Tibial nerve (tissue), 4 donors: ENCODE results near the gene UBE2E2. TPM values are rescaled to one million over a fixed set of nuclear protein-coding genes. Genes with fewer than 3 reads are reported as not detected.

ENCODE experiments used
- DNase-seq, 2 donors: peaks; one replicate each; pipeline ENCODE4 v3.0.0-alpha.2; 2019; ENCODE audit warnings: low spot score in 2 of 2
- H3K27ac ChIP-seq, 4 donors: fragments of 200-600 bp; sonication (generic) in 3 of 4; one replicate each; pipeline ENCODE4 v1.5.1; 2017 to 2019; ENCODE audit warnings: mild to moderate bottlenecking in 1 of 4
- H3K27me3 ChIP-seq, 2 donors: fragments of 200-600 bp; sonication (generic) in 1 of 2; one replicate each; pipeline versions ENCODE4 v1.5.1 to v1.6.0; 2017 to 2019
- H3K36me3 ChIP-seq, 3 donors: fragments of 200-600 bp; sonication (generic); one replicate each; pipeline ENCODE4 v1.5.1; 2018 to 2019
- H3K4me1 ChIP-seq, 4 donors: fragments of 200-600 bp; sonication (generic) in 3 of 4; one replicate each; pipeline ENCODE4 v1.5.1; 2017 to 2019
- H3K4me3 ChIP-seq, 4 donors: fragments of 200-600 bp; sonication (generic) in 3 of 4; one replicate each; pipeline ENCODE4 v1.5.1; 2017 to 2019; ENCODE audit warnings: mild to moderate bottlenecking in 1 of 4, moderate library complexity in 1 of 4
- H3K9me3 ChIP-seq, 4 donors: fragments of 200-600 bp; sonication (generic) in 3 of 4; one replicate each; pipeline ENCODE4 v1.5.1; 2017 to 2019
- EP300 ChIP-seq, 2 donors: sonication (generic); formaldehyde crosslinking; IDR thresholded peaks; one replicate each; pipeline ENCODE4 v1.6.1; 2017; ENCODE audit warnings: antibody characterized with exemption in 2 of 2, mild to moderate bottlenecking in 1 of 2
- POLR2A ChIP-seq, 2 donors: fragments of 450-650 bp; IDR thresholded peaks; one replicate each; pipeline ENCODE4 v1.6.1; 2017; ENCODE audit warnings: antibody characterized with exemption in 2 of 2, mild to moderate bottlenecking in 2 of 2, moderate library complexity in 2 of 2
- WGBS, 2 donors: methylation state at CpG; one replicate each; pipeline ENCODE4 v1.1.5; 2018; 5-methylcytosine and 5-hydroxymethylcytosine counted together
- total RNA-seq, 4 donors: library from RNA; depleted of rRNA; stranded (reverse); fragments of >200 nt; gene quantifications; one replicate each; pipeline ENCODE4 v1.1.0, GENCODE V29; 2016
- TF ChIP-seq, protein P1 (sequence below), 5 experiments: fragments of 200-600 bp in 3 of 5; fragments of 450-650 bp in 2 of 5; sonication (generic) in 3 of 5; IDR thresholded peaks; one replicate each; pipeline ENCODE4 v1.5.1; 2016 to 2019; ENCODE audit warnings: antibody characterized with exemption in 5 of 5, mild to moderate bottlenecking in 3 of 5, moderate library complexity in 2 of 5

UBE2E2 gene
- total RNA-seq, 4 donors from 2014 or later, result 67.1 to 222 (median 130) TPM

GRCh38 chr3:23595851-23596250 lies 392.7 kb downstream of the UBE2E2 start:
- TF ChIP-seq EP300 (IDR thresholded peaks at IDR 0.05) (no peak), POLR2A (IDR thresholded peaks at IDR 0.05) (no peak)
- TF ChIP-seq, protein P1, sequence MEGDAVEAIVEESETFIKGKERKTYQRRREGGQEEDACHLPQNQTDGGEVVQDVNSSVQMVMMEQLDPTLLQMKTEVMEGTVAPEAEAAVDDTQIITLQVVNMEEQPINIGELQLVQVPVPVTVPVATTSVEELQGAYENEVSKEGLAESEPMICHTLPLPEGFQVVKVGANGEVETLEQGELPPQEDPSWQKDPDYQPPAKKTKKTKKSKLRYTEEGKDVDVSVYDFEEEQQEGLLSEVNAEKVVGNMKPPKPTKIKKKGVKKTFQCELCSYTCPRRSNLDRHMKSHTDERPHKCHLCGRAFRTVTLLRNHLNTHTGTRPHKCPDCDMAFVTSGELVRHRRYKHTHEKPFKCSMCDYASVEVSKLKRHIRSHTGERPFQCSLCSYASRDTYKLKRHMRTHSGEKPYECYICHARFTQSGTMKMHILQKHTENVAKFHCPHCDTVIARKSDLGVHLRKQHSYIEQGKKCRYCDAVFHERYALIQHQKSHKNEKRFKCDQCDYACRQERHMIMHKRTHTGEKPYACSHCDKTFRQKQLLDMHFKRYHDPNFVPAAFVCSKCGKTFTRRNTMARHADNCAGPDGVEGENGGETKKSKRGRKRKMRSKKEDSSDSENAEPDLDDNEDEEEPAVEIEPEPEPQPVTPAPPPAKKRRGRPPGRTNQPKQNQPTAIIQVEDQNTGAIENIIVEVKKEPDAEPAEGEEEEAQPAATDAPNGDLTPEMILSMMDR (IDR thresholded peaks at IDR 0.05), result no peak

GRCh38 chr3:23600167-23600871 lies 397.2 kb downstream of the UBE2E2 start:
- Histone ChIP-seq H3K9me3 (no peaks in the 10 kb centered on the region), H3K4me3 (no peak overlapping the region), H3K4me1 (peaks cover 0 to 29% (median 6%) of the 10 kb centered on the region in 4 donors), H3K27ac (peak overlapping the region in 1 of 4 donors; percentile 18), H3K27me3 (no peaks in the 10 kb centered on the region), H3K36me3 (peaks cover 0 to 11% (median 0%) of the 10 kb centered on the region in 3 donors)
- TF ChIP-seq POLR2A (IDR thresholded peaks at IDR 0.05) (no peak), EP300 (IDR thresholded peaks at IDR 0.05) (no peak)
- TF ChIP-seq, protein P1 (IDR thresholded peaks at IDR 0.05), result no peak
- 82 to 83% methylated on average over 8 of the region's 8 CpGs for WGBS, 2 donors
- DNase-seq, result no peak

More at GRCh38 chr3:23595851-23596250, 392.7 kb downstream of the UBE2E2 start:
- no peaks in the 10 kb centered on the region for H3K27me3 ChIP-seq
- H3K36me3 ChIP-seq, result peaks cover 0 to 17% (median 0%) of the 10 kb centered on the region in 3 donors
- H3K27ac ChIP-seq, result no peak overlapping the region
- H3K4me1 ChIP-seq, result peaks cover 0 to 17% (median 3%) of the 10 kb centered on the region in 4 donors
- DNase-seq, result no peak
- H3K9me3 ChIP-seq, result no peaks in the 10 kb centered on the region
- no peak overlapping the region for H3K4me3 ChIP-seq

DNA sequence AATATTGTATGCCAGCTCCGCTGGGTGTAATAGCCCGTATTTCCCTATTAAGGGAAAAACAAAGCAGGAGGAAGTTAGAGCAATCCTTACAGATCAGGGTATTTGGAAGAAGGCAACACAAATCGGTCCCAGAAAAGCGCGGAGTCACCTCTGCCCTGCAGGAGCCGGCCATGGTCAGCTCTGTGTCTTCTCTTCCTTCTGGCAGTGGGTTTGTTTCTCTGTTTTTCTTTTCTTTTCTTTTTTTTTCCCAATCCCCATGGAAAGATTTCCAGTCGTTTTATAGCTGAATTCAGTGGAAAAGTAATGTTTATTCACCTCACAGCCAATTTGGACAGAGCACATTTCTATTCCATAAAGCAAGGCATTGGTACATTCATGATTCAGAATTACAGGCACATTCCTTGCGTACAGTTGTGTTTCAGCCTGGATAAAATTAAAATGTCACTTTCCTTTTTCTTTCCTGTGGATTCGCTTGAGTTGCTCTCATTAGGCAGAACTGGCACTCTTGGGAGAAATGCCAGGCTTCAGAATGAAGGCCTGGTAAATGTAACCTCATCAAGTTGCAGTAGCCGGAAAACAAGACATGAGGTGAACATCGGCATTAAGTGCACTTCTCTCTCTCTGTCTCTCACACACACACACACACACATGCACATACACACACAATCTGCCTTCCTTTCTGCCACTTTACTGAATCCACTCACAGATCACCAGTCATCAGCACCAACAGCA lies 398.1 kb downstream of the UBE2E2 start:
- peak overlapping the region in 2 of 4 donors; percentile 4 to 13 for H3K4me3 ChIP-seq

DNA sequence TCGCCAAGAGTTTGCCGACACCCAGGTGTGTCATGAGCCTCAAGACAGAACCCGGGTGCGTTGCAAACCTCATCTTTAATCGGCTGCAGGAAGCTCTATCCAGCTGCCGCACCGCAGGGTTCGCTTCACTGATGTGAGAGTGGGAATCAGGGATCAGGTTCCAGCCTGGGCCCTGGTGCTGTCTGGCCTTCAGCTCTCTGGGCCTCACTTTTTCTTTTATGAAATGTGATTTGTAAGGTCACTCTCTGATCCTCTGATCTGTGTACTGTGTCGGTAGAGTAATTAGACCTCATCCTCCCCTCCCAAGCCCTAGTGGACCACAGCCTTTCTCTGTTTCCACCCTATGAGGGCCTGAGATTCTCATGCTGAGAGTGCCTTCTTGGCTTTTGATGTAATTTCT lies 399.8 kb downstream of the UBE2E2 start:
- WGBS, 2 donors, result 90 to 91% methylated on average over 9 of the region's 9 CpGs
- H3K4me3 ChIP-seq, result no peak overlapping the region
- no peak for TF ChIP-seq EP300 (IDR thresholded peaks at IDR 0.05)
- H3K9me3 ChIP-seq, result no peaks in the 10 kb centered on the region
- H3K36me3 ChIP-seq, result no peaks in the 10 kb centered on the region
- no peak for DNase-seq
- H3K27ac ChIP-seq, result no peak overlapping the region
- H3K27me3 ChIP-seq, result no peaks in the 10 kb centered on the region
- peaks cover 0 to 29% (median 6%) of the 10 kb centered on the region in 4 donors for H3K4me1 ChIP-seq

More for the DNA sequence above, 398.1 kb downstream of the UBE2E2 start:
- no peak for DNase-seq
- peak overlapping the region in 2 of 4 donors; percentile 18 to 33 for H3K27ac ChIP-seq
- no peaks in the 10 kb centered on the region for H3K27me3 ChIP-seq
- TF ChIP-seq, protein P1 (IDR thresholded peaks at IDR 0.05), result no peak
- TF ChIP-seq EP300 (IDR thresholded peaks at IDR 0.05) (no peak), POLR2A (IDR thresholded peaks at IDR 0.05) (no peak)
- 23 to 33% methylated on average over 11 of the region's 11 CpGs for WGBS, 2 donors
- H3K9me3 ChIP-seq, result no peaks in the 10 kb centered on the region
- peaks cover 0 to 7% (median 0%) of the 10 kb centered on the region in 3 donors for H3K36me3 ChIP-seq
- peaks cover 0 to 29% (median 6%) of the 10 kb centered on the region in 4 donors for H3K4me1 ChIP-seq

- Histone ChIP-seq H3K4me1 (peaks cover 0 to 12% (median 11%) of the 10 kb centered on the region in 4 donors), H3K27me3 (no peaks in the 10 kb centered on the region), H3K27ac (no peak overlapping the region), H3K36me3 (no peaks in the 10 kb centered on the region), H3K4me3 (no peak overlapping the region), H3K9me3 (no peaks in the 10 kb centered on the region)
- WGBS, 2 donors, result 81% methylated on average over 8 of the region's 8 CpGs
- TF ChIP-seq, protein P1 (IDR thresholded peaks at IDR 0.05), result no peak
- TF ChIP-seq POLR2A (IDR thresholded peaks at IDR 0.05) (no peak), EP300 (IDR thresholded peaks at IDR 0.05) (no peak)
- no peak for DNase-seq
Measured at GRCh38 chr3:23607184-23607847, 404.2 kb downstream of the UBE2E2 start.
